ENCODE data around the gene SMIM1. TPM values are rescaled to one million over a fixed set of nuclear protein-coding genes. Genes with fewer than 3 reads are reported as not detected.

Gene SMIM1
- polyA plus RNA-seq, 1 donor (not counting 4 experiments of a cell fraction or from before 2014, with no cell fraction given): 0.79 TPM

DNA sequence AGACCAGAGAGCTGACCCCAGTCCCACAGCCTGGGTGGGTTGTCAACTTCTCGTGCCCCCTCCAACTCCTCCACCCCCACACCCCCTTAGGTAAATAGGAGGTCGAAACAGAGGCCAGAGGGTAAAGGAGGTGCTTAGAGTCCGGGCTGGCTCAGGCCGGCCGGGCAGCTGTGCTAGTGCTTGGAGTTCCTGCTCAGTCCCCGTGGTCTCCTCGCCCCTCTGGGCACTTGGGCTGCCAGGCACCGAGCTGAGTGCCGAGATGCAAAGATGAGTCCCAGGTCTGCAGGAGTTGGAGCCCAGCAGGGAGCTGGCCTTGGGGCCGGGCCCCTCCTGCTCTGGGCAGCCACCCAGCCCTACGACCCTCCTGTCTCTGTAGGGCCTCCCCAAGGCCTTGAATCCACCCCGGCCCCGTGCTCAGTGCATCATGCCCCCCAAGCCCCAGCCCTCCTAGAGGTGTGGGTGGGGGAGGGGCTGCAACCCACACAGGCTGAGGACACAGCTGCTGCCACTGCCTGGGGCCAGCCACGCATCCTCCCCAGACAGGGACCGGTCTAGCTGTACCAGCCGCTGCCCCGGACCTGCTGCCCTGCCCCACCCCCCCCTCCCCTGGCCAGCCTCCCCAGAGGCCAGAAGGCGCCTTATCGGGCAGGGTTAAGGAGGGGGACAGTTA lies 1.9 kb downstream of the SMIM1 start:
- Histone ChIP-seq H4K20me1 (ENCODE audit: control insufficient read depth, extremely low read depth, insufficient read depth, low read length) (no peaks in the 10 kb centered on the region), H3K36me3 (ENCODE audit: control insufficient read depth in 2 of 2, extremely low read depth in 1 of 2, insufficient read depth in 2 of 2, low read length in 2 of 2) (peaks cover 0 to 4% of the 10 kb centered on the region in 2 experiments), H3K9ac (ENCODE audit: control insufficient read depth, extremely low read depth, insufficient read depth, low read length) (no peak overlapping the region), H3K27me3 (ENCODE audit: control insufficient read depth, extremely low read depth, insufficient read depth, low read length) (no peaks in the 10 kb centered on the region), H3K79me2 (ENCODE audit: control insufficient read depth, insufficient read depth, low read length) (no peaks in the 10 kb centered on the region), H3K9me1 (ENCODE audit: control insufficient read depth, extremely low read depth, insufficient read depth, low read length) (no peaks in the 10 kb centered on the region), H3K9me3 (ENCODE audit: control insufficient read depth, low read depth, low read length) (no peaks in the 10 kb centered on the region), H3K27ac (ENCODE audit: control insufficient read depth, insufficient read depth, low read length) (no peak overlapping the region), H3K4me1 (ENCODE audit: control insufficient read depth, extremely low read depth, insufficient read depth, low read length) (peaks cover 5% of the 10 kb centered on the region), H3K4me2 (ENCODE audit: control insufficient read depth, extremely low read depth, insufficient read depth, low read depth, low read length) (no peak overlapping the region), H2AFZ (ENCODE audit: control insufficient read depth, low read length) (no peak overlapping the region), H3K4me3 (ENCODE audit: control insufficient read depth in 2 of 3, extremely low read depth in 1 of 3, insufficient read depth in 2 of 3, low read depth in 1 of 3, low read length in 3 of 3) (no peak overlapping the region)
- dilution Hi-C loops (cut with MboI; ENCODE audit: extremely low pct_ligation_motif_present, low sequenced_read_pairs): no loop called here
- FAIRE-seq (no peak), DNase-seq (ENCODE audit: low read depth, low spot score) (no peak)
- TF ChIP-seq EZH2 (IDR thresholded peaks at IDR 0.05; ENCODE audit: low read length): no peak
- TF ChIP-seq, protein P1, sequence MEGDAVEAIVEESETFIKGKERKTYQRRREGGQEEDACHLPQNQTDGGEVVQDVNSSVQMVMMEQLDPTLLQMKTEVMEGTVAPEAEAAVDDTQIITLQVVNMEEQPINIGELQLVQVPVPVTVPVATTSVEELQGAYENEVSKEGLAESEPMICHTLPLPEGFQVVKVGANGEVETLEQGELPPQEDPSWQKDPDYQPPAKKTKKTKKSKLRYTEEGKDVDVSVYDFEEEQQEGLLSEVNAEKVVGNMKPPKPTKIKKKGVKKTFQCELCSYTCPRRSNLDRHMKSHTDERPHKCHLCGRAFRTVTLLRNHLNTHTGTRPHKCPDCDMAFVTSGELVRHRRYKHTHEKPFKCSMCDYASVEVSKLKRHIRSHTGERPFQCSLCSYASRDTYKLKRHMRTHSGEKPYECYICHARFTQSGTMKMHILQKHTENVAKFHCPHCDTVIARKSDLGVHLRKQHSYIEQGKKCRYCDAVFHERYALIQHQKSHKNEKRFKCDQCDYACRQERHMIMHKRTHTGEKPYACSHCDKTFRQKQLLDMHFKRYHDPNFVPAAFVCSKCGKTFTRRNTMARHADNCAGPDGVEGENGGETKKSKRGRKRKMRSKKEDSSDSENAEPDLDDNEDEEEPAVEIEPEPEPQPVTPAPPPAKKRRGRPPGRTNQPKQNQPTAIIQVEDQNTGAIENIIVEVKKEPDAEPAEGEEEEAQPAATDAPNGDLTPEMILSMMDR (optimal IDR thresholded peaks at IDR 0.05 in 1 of 3, IDR thresholded peaks at IDR 0.05 in 1 of 3, conservative IDR thresholded peaks at IDR 0.05 in 1 of 3; ENCODE audit: extremely low read depth in 1 of 3, insufficient read depth in 2 of 3, low read length in 3 of 3): no peak

DNA sequence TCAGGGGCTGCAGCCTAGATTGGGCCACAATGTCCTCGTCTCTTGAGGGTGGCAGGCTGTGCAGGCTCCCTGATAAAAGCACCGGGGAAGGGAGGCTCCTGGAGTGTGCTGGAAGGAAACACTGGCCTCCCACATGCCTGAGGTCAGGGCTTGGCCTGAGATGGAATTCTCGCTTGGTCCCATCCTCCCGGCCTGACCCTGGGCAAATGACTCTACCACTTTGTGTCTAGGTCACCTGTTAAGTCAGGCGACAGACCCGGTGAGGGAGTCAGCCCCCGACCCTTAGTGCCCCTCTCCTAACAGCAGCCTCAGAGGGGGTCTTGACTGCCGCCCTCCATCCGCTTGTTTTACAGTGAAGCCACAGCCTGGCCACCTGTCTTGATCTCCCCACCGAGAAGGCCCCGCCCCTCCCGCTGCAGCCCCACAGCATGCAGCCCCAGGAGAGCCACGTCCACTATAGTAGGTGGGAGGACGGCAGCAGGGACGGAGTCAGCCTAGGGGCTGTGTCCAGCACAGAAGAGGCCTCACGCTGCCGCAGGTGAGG lies 2.5 kb downstream of the SMIM1 start:
- no peak overlapping the region for H3K9ac ChIP-seq (ENCODE audit: control insufficient read depth, extremely low read depth, insufficient read depth, low read length)
- no peaks in the 10 kb centered on the region for H3K9me3 ChIP-seq (ENCODE audit: control insufficient read depth, low read depth, low read length)
- FAIRE-seq (no peak), DNase-seq (ENCODE audit: low read depth, low spot score) (no peak)
- H3K4me2 ChIP-seq (ENCODE audit: control insufficient read depth, extremely low read depth, insufficient read depth, low read depth, low read length): no peak overlapping the region
- dilution Hi-C loops (cut with MboI; ENCODE audit: extremely low pct_ligation_motif_present, low sequenced_read_pairs): no loop called here
- peaks cover 4 to 6% of the 10 kb centered on the region in 2 experiments for H3K36me3 ChIP-seq (ENCODE audit: control insufficient read depth in 2 of 2, extremely low read depth in 1 of 2, insufficient read depth in 2 of 2, low read length in 2 of 2)
- no peak overlapping the region for H3K4me3 ChIP-seq (ENCODE audit: control insufficient read depth in 2 of 3, extremely low read depth in 1 of 3, insufficient read depth in 2 of 3, low read depth in 1 of 3, low read length in 3 of 3)
- no peak overlapping the region for H3K27ac ChIP-seq (ENCODE audit: control insufficient read depth, insufficient read depth, low read length)
- no peaks in the 10 kb centered on the region for H3K9me1 ChIP-seq (ENCODE audit: control insufficient read depth, extremely low read depth, insufficient read depth, low read length)
- H3K79me2 ChIP-seq (ENCODE audit: control insufficient read depth, insufficient read depth, low read length): no peaks in the 10 kb centered on the region
- TF ChIP-seq, protein P1 (optimal IDR thresholded peaks at IDR 0.05 in 1 of 3, IDR thresholded peaks at IDR 0.05 in 1 of 3, conservative IDR thresholded peaks at IDR 0.05 in 1 of 3; ENCODE audit: extremely low read depth in 1 of 3, insufficient read depth in 2 of 3, low read length in 3 of 3): no peak
- TF ChIP-seq EZH2 (IDR thresholded peaks at IDR 0.05; ENCODE audit: low read length): no peak
- H4K20me1 ChIP-seq (ENCODE audit: control insufficient read depth, extremely low read depth, insufficient read depth, low read length): no peaks in the 10 kb centered on the region
- H2AFZ ChIP-seq (ENCODE audit: control insufficient read depth, low read length): no peak overlapping the region
- peaks cover 5% of the 10 kb centered on the region for H3K4me1 ChIP-seq (ENCODE audit: control insufficient read depth, extremely low read depth, insufficient read depth, low read length)
- no peaks in the 10 kb centered on the region for H3K27me3 ChIP-seq (ENCODE audit: control insufficient read depth, extremely low read depth, insufficient read depth, low read length)
